Esophagus squamous epithelium (tissue), 4 donors: Measurements from ENCODE around the gene CCDC194.

Source experiments
- CTCF ChIP-seq, 6 experiments: fragments of 450-650 bp in 4 of 6; fragments of 200-600 bp in 2 of 6; sonication (generic) in 2 of 6; IDR thresholded peaks; one replicate each; pipeline ENCODE4 v1.5.1; 2016 to 2019; ENCODE audit warnings: antibody characterized with exemption in 6 of 6, mild to moderate bottlenecking in 4 of 6, moderate library complexity in 4 of 6
- POLR2A ChIP-seq, 4 donors: fragments of 450-650 bp; IDR thresholded peaks; one replicate each; pipeline ENCODE4 v1.6.1; 2017; ENCODE audit warnings: antibody characterized with exemption in 4 of 4, mild to moderate bottlenecking in 4 of 4, moderate library complexity in 3 of 4

GRCh38 chr19:17347361-17347760 lies 46.6 kb downstream of the CCDC194 start:
- TF ChIP-seq CTCF (IDR thresholded peaks at IDR 0.05) (no peak), POLR2A (IDR thresholded peaks at IDR 0.05) (no peak)
